Spleen (tissue), 11 donors: ENCODE results near the gene FERMT2. TPM values are rescaled to one million over a fixed set of nuclear protein-coding genes. Genes with fewer than 3 reads are reported as not detected.

Experiments used
- DNase-seq: peaks from one replicate; pipeline ENCODE4 v3.0.0-alpha.2; 2020
- H3K27ac ChIP-seq, 8 donors: fragments of 200-600 bp; sonication (generic) in 7 of 8; 1 replicate in 4 of 8; 2 replicates in 4 of 8; pipeline versions ENCODE4 v1.5.0 to v1.8.0; 2016 to 2021; ENCODE audit warnings: inconsistent platforms in 4 of 8, mild to moderate bottlenecking in 4 of 8, moderate library complexity in 1 of 8
- H3K27me3 ChIP-seq, 7 donors: fragments of 200-600 bp; sonication (generic) in 6 of 7; replicated peaks in 1 of 7; 1 replicate in 4 of 7; 2 replicates in 3 of 7; pipeline versions ENCODE4 v1.5.0 to v1.8.0; 2016 to 2021; ENCODE audit warnings: inconsistent platforms in 3 of 7, mild to moderate bottlenecking in 1 of 7
- H3K36me3 ChIP-seq, 6 donors: fragments of 200-600 bp; sonication (generic) in 5 of 6; 1 replicate in 4 of 6; 2 replicates in 2 of 6; pipeline versions ENCODE4 v1.5.0 to v1.8.0; 2016 to 2021; ENCODE audit warnings: inconsistent platforms in 2 of 6
- H3K4me1 ChIP-seq, 6 donors: fragments of 200-600 bp; sonication (generic) in 5 of 6; 1 replicate in 3 of 6; 2 replicates in 3 of 6; pipeline versions ENCODE4 v1.5.0 to v1.8.0; 2016 to 2021; ENCODE audit warnings: inconsistent platforms in 3 of 6
- H3K4me3 ChIP-seq, 8 donors: fragments of 200-600 bp; sonication (generic) in 7 of 8; 1 replicate in 4 of 8; 2 replicates in 4 of 8; pipeline versions ENCODE4 v1.5.0 to v1.8.0; 2016 to 2021; ENCODE audit warnings: inconsistent platforms in 4 of 8, mild to moderate bottlenecking in 4 of 8, moderate library complexity in 2 of 8
- H3K9me3 ChIP-seq, 8 donors: fragments of 200-600 bp; sonication (generic) in 7 of 8; 1 replicate in 4 of 8; 2 replicates in 4 of 8; pipeline versions ENCODE4 v1.5.0 to v1.8.0; 2016 to 2021; ENCODE audit warnings: inconsistent platforms in 4 of 8
- POLR2A ChIP-seq, 3 donors: fragments of 450-650 bp; IDR thresholded peaks; one replicate each; pipeline ENCODE4 v1.5.1; 2017; ENCODE audit warnings: antibody characterized with exemption in 3 of 3, mild to moderate bottlenecking in 1 of 3
- POLR2AphosphoS5 ChIP-seq, 3 donors: sonication (generic); formaldehyde crosslinking; IDR thresholded peaks; one replicate each; pipeline ENCODE4 v1.5.1; 2017; ENCODE audit warnings: antibody characterized with exemption in 3 of 3
- WGBS, 5 donors: extraction: QIAGEN DNeasy Blood & Tissue Kit in 3 of 5; methylation state at CpG; one replicate each; pipeline versions ENCODE4 v1.1.5 to v1.1.7; 2013 to 2018; 5-methylcytosine and 5-hydroxymethylcytosine counted together
- intact Hi-C: fragments of 100-400 bp; cut with DNase I; formaldehyde crosslinking; loops from one replicate; pipeline ENCODE4 v1.15.0; 2023; ENCODE audit warnings: low total_unique reads
- polyA plus RNA-seq, 3 donors: library from polyadenylated mRNA; stranded (reverse); fragments of 200-250 nt; gene quantifications; one replicate each; pipeline ENCODE4 v1.2.1, GENCODE V29; 2013
- total RNA-seq, 7 donors: library from RNA; depleted of rRNA in 3 of 7; stranded (reverse); fragments of >200 nt in 3 of 7; fragmentation: NEBNext Ultra II Directional in 4 of 7; extraction: Animal tissue kit (Norgen Biotek cat#: 25700) in 4 of 7; gene quantifications; one replicate each; pipeline versions ENCODE4 v1.1.0 to v1.2.1, GENCODE V29; 2016 to 2021
- TF ChIP-seq, protein P1 (sequence below), 11 experiments: fragments of 200-600 bp in 7 of 11; fragments of 450-650 bp in 4 of 11; sonication (generic) in 4 of 11; IDR thresholded peaks in 8 of 11; conservative IDR thresholded peaks in 3 of 11; 1 replicate in 7 of 11; 2 replicates in 4 of 11; pipeline versions ENCODE4 v1.4.0 to v1.8.0; 2016 to 2021; ENCODE audit warnings: antibody characterized with exemption in 11 of 11, inconsistent platforms in 4 of 11, mild to moderate bottlenecking in 1 of 11
- donor health status: healthy with polysubstance abuse.
- donor health status: DM: no; HTN: no; CAD: no; lungs with moderate emphysema.
- donor health status: DM: no; HTN: no; CAD: no.
- donor health status: Bipolar disorder and iron deficiency.
- donor health status: healthy.
- donor health status: DM: no; HTN: no; CAD: no.
- donor health status: DM: yes; HTN: yes; CAD: no.

The FERMT2 gene
- total and polyA plus RNA-seq, 10 donors: 10.5 to 94.5 (median 52.7) TPM

DNA sequence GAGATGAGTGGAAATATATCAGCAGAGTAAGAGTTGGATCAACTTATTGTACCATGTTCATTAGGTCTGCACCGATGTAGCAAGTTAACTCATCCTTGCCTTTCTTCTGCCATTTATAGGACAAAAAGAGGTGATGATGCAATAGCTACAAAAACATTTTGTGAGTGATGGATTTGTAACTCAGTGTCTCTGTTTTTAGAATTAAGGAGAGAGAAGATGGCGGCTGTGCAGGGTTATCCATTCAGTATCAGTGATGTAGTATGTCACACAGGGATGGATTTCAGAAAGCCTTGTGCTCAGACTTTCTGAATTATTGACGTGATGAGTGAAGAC lies 97.4 kb downstream of the FERMT2 start:
- whole genome bisulfite sequencing, 5 donors: 61 to 79% (median 75%) methylated on average over 3 of the region's 3 CpGs
- TF ChIP-seq, protein P1, sequence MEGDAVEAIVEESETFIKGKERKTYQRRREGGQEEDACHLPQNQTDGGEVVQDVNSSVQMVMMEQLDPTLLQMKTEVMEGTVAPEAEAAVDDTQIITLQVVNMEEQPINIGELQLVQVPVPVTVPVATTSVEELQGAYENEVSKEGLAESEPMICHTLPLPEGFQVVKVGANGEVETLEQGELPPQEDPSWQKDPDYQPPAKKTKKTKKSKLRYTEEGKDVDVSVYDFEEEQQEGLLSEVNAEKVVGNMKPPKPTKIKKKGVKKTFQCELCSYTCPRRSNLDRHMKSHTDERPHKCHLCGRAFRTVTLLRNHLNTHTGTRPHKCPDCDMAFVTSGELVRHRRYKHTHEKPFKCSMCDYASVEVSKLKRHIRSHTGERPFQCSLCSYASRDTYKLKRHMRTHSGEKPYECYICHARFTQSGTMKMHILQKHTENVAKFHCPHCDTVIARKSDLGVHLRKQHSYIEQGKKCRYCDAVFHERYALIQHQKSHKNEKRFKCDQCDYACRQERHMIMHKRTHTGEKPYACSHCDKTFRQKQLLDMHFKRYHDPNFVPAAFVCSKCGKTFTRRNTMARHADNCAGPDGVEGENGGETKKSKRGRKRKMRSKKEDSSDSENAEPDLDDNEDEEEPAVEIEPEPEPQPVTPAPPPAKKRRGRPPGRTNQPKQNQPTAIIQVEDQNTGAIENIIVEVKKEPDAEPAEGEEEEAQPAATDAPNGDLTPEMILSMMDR (IDR thresholded peaks at IDR 0.05 in 8 of 11, conservative IDR thresholded peaks at IDR 0.05 in 3 of 11): no peak
- no peak for TF ChIP-seq POLR2A (IDR thresholded peaks at IDR 0.05)
- TF ChIP-seq POLR2AphosphoS5 (IDR thresholded peaks at IDR 0.05): no peak
- Histone ChIP-seq H3K27me3 (no peaks in the 10 kb centered on the region), H3K36me3 (peaks cover 0 to 15% (median 0%) of the 10 kb centered on the region in 6 donors), H3K9me3 (no peaks in the 10 kb centered on the region), H3K4me3 (no peak overlapping the region), H3K4me1 (peaks cover 0 to 15% (median 5%) of the 10 kb centered on the region in 6 donors), H3K27ac (peak overlapping the region in 6 of 8 donors; percentile 30 to 53 (median 36))
- intact Hi-C loops: no loop called here
- DNase-seq: no peak

DNA sequence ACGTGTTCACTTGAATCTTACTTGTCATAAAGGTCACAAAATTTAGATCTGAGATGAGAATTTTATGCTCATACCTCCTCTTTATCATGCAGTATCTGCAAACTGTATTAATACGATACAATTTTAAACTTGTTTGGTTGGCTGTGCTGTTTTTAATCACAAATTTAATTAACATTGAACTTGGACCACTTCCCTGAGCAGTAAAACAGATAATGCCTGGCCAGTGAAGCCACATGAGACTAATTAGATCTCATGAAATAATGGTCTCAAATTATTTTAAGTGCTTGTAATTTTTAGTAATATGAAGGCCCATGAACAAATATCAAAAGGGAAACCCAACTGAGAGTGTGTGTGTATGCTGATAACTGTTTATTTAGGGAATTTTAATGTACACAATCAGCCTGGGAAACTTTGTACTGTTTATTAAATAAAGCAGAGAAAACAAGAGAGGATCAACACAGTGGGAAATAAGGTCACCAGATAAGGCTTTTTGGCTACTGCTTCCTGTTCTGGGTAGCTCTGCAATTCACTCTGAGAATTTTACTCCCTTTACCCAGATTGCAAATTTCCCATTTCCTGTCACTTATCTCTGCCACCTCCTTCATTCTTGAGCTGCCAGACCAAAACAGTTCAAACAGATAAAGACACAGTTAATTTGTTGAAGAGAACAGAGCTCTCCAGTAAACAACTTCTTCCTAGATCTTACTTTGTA lies 97.9 kb downstream of the FERMT2 start:
- no peak for TF ChIP-seq POLR2A (IDR thresholded peaks at IDR 0.05)
- TF ChIP-seq, protein P1 (IDR thresholded peaks at IDR 0.05 in 8 of 11, conservative IDR thresholded peaks at IDR 0.05 in 3 of 11): no peak
- no peak for TF ChIP-seq POLR2AphosphoS5 (IDR thresholded peaks at IDR 0.05)
- Histone ChIP-seq H3K4me1 (peaks cover 0 to 15% (median 5%) of the 10 kb centered on the region in 6 donors), H3K27ac (peak overlapping the region in 6 of 8 donors; percentile 30 to 53 (median 36)), H3K4me3 (no peak overlapping the region), H3K36me3 (peaks cover 0 to 10% (median 0%) of the 10 kb centered on the region in 6 donors), H3K9me3 (no peaks in the 10 kb centered on the region), H3K27me3 (no peaks in the 10 kb centered on the region)
- intact Hi-C loops: no loop called here
- WGBS, 5 donors: 67 to 88% (median 73%) methylated on average over 2 of the region's 2 CpGs
- DNase-seq: no peak

GRCh38 chr14:52850451-52850909 lies 100.4 kb downstream of the FERMT2 start:
- Histone ChIP-seq H3K4me3 (no peak overlapping the region), H3K27me3 (no peaks in the 10 kb centered on the region), H3K9me3 (no peaks in the 10 kb centered on the region), H3K36me3 (no peaks in the 10 kb centered on the region), H3K4me1 (peaks cover 0 to 19% (median 5%) of the 10 kb centered on the region in 6 donors), H3K27ac (peak overlapping the region in 2 of 8 donors; percentile 2 to 50)
- intact Hi-C loops: no loop called here
- 81 to 92% (median 90%) methylated on average over 7 of the region's 7 CpGs for WGBS, 5 donors
- DNase-seq: no peak
- no peak for TF ChIP-seq POLR2AphosphoS5 (IDR thresholded peaks at IDR 0.05)
- TF ChIP-seq, protein P1 (IDR thresholded peaks at IDR 0.05 in 8 of 11, conservative IDR thresholded peaks at IDR 0.05 in 3 of 11): no peak
- no peak for TF ChIP-seq POLR2A (IDR thresholded peaks at IDR 0.05)

DNA sequence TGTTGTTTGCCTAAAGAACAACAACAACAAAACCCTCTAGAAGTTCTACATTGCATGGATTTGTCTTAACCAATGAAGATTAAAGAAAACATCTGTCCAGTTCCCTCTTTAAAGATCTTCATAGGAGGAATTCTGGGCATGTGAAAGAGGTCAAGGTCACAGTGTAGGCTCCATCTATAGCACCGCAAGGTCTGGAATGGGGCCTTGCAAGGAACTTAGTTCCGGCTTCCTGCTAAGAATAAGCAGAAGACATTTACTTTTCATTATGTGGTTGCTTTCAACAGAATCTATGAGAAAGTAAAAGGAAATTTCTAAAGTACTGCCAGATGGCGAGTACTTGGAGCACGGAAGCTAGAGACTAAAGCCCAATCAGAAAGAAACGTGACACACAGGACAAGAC lies 102.2 kb downstream of the FERMT2 start:
- H3K27ac ChIP-seq: peak overlapping the region in 5 of 8 donors; percentile 1 to 50 (median 34)
- no peak for TF ChIP-seq POLR2A (IDR thresholded peaks at IDR 0.05)
- no peak for TF ChIP-seq POLR2AphosphoS5 (IDR thresholded peaks at IDR 0.05)
- TF ChIP-seq, protein P1 (IDR thresholded peaks at IDR 0.05 in 8 of 11, conservative IDR thresholded peaks at IDR 0.05 in 3 of 11): no peak
- intact Hi-C loops: no loop called here
- no peaks in the 10 kb centered on the region for H3K27me3 ChIP-seq
- no peaks in the 10 kb centered on the region for H3K36me3 ChIP-seq
- no peaks in the 10 kb centered on the region for H3K9me3 ChIP-seq
- no peak overlapping the region for H3K4me3 ChIP-seq
- no peak for DNase-seq
- H3K4me1 ChIP-seq: peaks cover 0 to 26% (median 10%) of the 10 kb centered on the region in 6 donors
- 68 to 93% (median 86%) methylated on average over 5 of the region's 5 CpGs for WGBS, 5 donors
